Measurements from ENCODE around the gene WTAP.

WTAP gene

GRCh38 chr6:159692303-159693127, 34.8 kb upstream of the WTAP start:
- in situ Hi-C loops (cut with HindIII; ENCODE audit: low pct_ligation_motif_present, low sequenced_read_pairs), result no loop called here
- H3K27me3 ChIP-seq (replicated peaks), result no peaks in the 10 kb centered on the region

GRCh38 chr6:159693128-159693893, 34.0 kb upstream of the WTAP start, which contains the start of gene SOD2:
SOD2 (minus strand) TSS chr6:159693241; CDS start chr6:159693167, 74 bp downstream.
- H3K27ac ChIP-seq, result peak within 1 kb of the TSS; percentile 97
- H3K4me3 ChIP-seq (ENCODE audit: low read depth, low read length), result peak within 1 kb of the TSS; percentile 74
- H3K36me3 ChIP-seq (replicated peaks), result peaks cover 2% of the 10 kb centered on the region
- TF ChIP-seq CTCF (IDR thresholded peaks at IDR 0.05; ENCODE audit: low read depth, low read length, missing control alignments), result no peak
- in situ Hi-C loops (cut with HindIII; ENCODE audit: low pct_ligation_motif_present, low sequenced_read_pairs), result no loop called here
- peak; percentile 53 for DNase-seq
- H3K27me3 ChIP-seq (replicated peaks), result no peaks in the 10 kb centered on the region

More at GRCh38 chr6:159692303-159693127, 34.8 kb upstream of the WTAP start:
- TF ChIP-seq CTCF (IDR thresholded peaks at IDR 0.05; ENCODE audit: low read depth, low read length, missing control alignments), result no peak
- peak overlapping the region; percentile 74 for H3K4me3 ChIP-seq (ENCODE audit: low read depth, low read length)
- peak; percentile 45 for DNase-seq
- peak overlapping the region; percentile 97 for H3K27ac ChIP-seq
- H3K36me3 ChIP-seq (replicated peaks), result peaks cover 7% of the 10 kb centered on the region

GRCh38 chr6:159693894-159694545, 33.3 kb upstream of the WTAP start:
- Histone ChIP-seq H3K27ac (no peak overlapping the region), H3K4me3 (ENCODE audit: low read depth, low read length) (peak overlapping the region; percentile 74), H3K36me3 (replicated peaks) (peaks cover 1% of the 10 kb centered on the region), H3K27me3 (replicated peaks) (no peaks in the 10 kb centered on the region)
- no peak for TF ChIP-seq CTCF (IDR thresholded peaks at IDR 0.05; ENCODE audit: low read depth, low read length, missing control alignments)
- in situ Hi-C loops (cut with HindIII; ENCODE audit: low pct_ligation_motif_present, low sequenced_read_pairs), result no loop called here
- no peak for DNase-seq

- in situ Hi-C loops (cut with HindIII; ENCODE audit: low pct_ligation_motif_present, low sequenced_read_pairs), result no loop called here
- H3K27ac ChIP-seq, result no peak overlapping the region
These were observed 31.3 kb upstream of the WTAP start for GRCh38 chr6:159695984-159696383.

GRCh38 chr6:159700970-159701369, 26.3 kb upstream of the WTAP start:
- Histone ChIP-seq H3K36me3 (replicated peaks) (no peaks in the 10 kb centered on the region), H3K27ac (peak overlapping the region; percentile 64), H3K4me3 (ENCODE audit: low read depth, low read length) (no peak overlapping the region), H3K27me3 (replicated peaks) (no peaks in the 10 kb centered on the region)
- DNase-seq, result peak; percentile 5
- TF ChIP-seq CTCF (IDR thresholded peaks at IDR 0.05; ENCODE audit: low read depth, low read length, missing control alignments), result no peak
- in situ Hi-C loops (cut with HindIII; ENCODE audit: low pct_ligation_motif_present, low sequenced_read_pairs), result no loop called here

More at GRCh38 chr6:159695984-159696383, 31.3 kb upstream of the WTAP start:
- H3K4me3 ChIP-seq (ENCODE audit: low read depth, low read length), result no peak overlapping the region
- TF ChIP-seq CTCF (IDR thresholded peaks at IDR 0.05; ENCODE audit: low read depth, low read length, missing control alignments), result no peak
- no peaks in the 10 kb centered on the region for H3K36me3 ChIP-seq (replicated peaks)
- no peak for DNase-seq
- H3K27me3 ChIP-seq (replicated peaks), result no peaks in the 10 kb centered on the region
